Mammary microvascular endothelial cell (primary cell): ENCODE measurements around the gene RFX4. TPM values are rescaled to one million over a fixed set of nuclear protein-coding genes. Genes with fewer than 3 reads are reported as not detected.

Source experiments
- total RNA-seq: library from RNA; depleted of rRNA; stranded (reverse); fragments of >200 nt; gene quantifications from 2 replicates; pipeline ENCODE4 v1.2.3, GENCODE V29; 2015

RFX4 gene
- not detected in 2 replicates for total RNA-seq

GRCh38 chr12:106582641-106583230 is at the start of gene RFX4:
Gene RFX4, plus strand, starts transcription at chr12:106583004. Its CDS starts 317 bp downstream, at chr12:106583321.

GRCh38 chr12:106774005-106774807 is 191.4 kb downstream of the RFX4 start, which contains the start of gene RIC8B:
Gene RIC8B, plus strand, starts transcription at chr12:106774682. Its CDS starts 64 bp downstream, at chr12:106774746.

Other genes with a start within 250 kb of the RFX4 start
- 11.9 and 18.1 TPM in 2 replicates for gene POLR3B, start 225.3 kb upstream of the RFX4 start, total RNA-seq
- 5.5 and 9.0 TPM in 2 replicates for gene RIC8B, start 191.7 kb downstream of the RFX4 start, total RNA-seq